HAP-1 (cell line): Measurements from ENCODE around the gene CEP164.

Experiments
- DNase-seq, 2 experiments: peaks; one replicate each; pipeline ENCODE4 v3.0.0-alpha.2; 2016 to 2020; ENCODE audit warnings: low spot score in 2 of 2
- H3K27me3 ChIP-seq: fragments of 250-450 bp; sonication (Bioruptor Pico); 2 replicates; pipeline ENCODE4 v1.5.1; 2020; ENCODE audit warnings: low read depth, mild to moderate bottlenecking, moderate library complexity
- H3K36me3 ChIP-seq: fragments of 250-450 bp; sonication (Bioruptor Pico); replicated peaks from 2 replicates; pipeline ENCODE4 v1.5.1; 2020; ENCODE audit warnings: mild to moderate bottlenecking
- H3K4me1 ChIP-seq: fragments of 250-450 bp; sonication (Bioruptor Pico); 2 replicates; pipeline ENCODE4 v1.5.1; 2020; ENCODE audit warnings: mild to moderate bottlenecking
- H3K4me3 ChIP-seq: fragments of 250-450 bp; sonication (Bioruptor Pico); 2 replicates; pipeline ENCODE4 v1.5.1; 2020; ENCODE audit warnings: mild to moderate bottlenecking, moderate library complexity
- H3K9me3 ChIP-seq: fragments of 250-450 bp; sonication (Bioruptor Pico); 2 replicates; pipeline ENCODE4 v1.5.1; 2020; ENCODE audit warnings: mild to moderate bottlenecking, moderate library complexity
- in situ Hi-C: fragments of 300-500 bp; cut with MboI; formaldehyde crosslinking; loops from 3 replicates; pipeline ENCODE4 v1.14.3; 2020; ENCODE audit warnings: low sequenced_read_pairs, inconsistent platforms, mixed read lengths

CEP164 gene

GRCh38 chr11:117296881-117297280, 30.8 kb upstream of the CEP164 start:
- Histone ChIP-seq H3K4me3 (no peak overlapping the region), H3K4me1 (peaks cover 11% of the 10 kb centered on the region), H3K36me3 (peaks cover 5% of the 10 kb centered on the region; the same call in 1 of the 2 replicates), H3K27me3 (no peaks in the 10 kb centered on the region), H3K9me3 (no peaks in the 10 kb centered on the region)
- in situ Hi-C loops, result no loop called here
- no peak for DNase-seq

- peaks cover 8% of the 10 kb centered on the region for H3K4me1 ChIP-seq
- no peaks in the 10 kb centered on the region for H3K36me3 ChIP-seq
- in situ Hi-C loops, result no loop called here
These were observed 29.5 kb upstream of the CEP164 start for GRCh38 chr11:117298195-117298594.

GRCh38 chr11:117299351-117300282, 28.0 kb upstream of the CEP164 start:
- in situ Hi-C loops, result no loop called here

More at GRCh38 chr11:117298195-117298594, 29.5 kb upstream of the CEP164 start:
- Histone ChIP-seq H3K27me3 (no peaks in the 10 kb centered on the region), H3K9me3 (no peaks in the 10 kb centered on the region), H3K4me3 (no peak overlapping the region)
- no peak for DNase-seq

GRCh38 chr11:117300283-117300663, 27.4 kb upstream of the CEP164 start:
- Histone ChIP-seq H3K36me3 (no peaks in the 10 kb centered on the region), H3K4me1 (peaks cover 11% of the 10 kb centered on the region), H3K27me3 (no peaks in the 10 kb centered on the region), H3K4me3 (no peak overlapping the region), H3K9me3 (no peaks in the 10 kb centered on the region)
- no peak for DNase-seq
- in situ Hi-C loops, result no loop called here

More at GRCh38 chr11:117299351-117300282, 28.0 kb upstream of the CEP164 start:
- DNase-seq, result no peak
- H3K27me3 ChIP-seq, result no peaks in the 10 kb centered on the region
- H3K36me3 ChIP-seq, result no peaks in the 10 kb centered on the region
- no peak overlapping the region for H3K4me3 ChIP-seq
- no peaks in the 10 kb centered on the region for H3K9me3 ChIP-seq
- peaks cover 11% of the 10 kb centered on the region for H3K4me1 ChIP-seq

GRCh38 chr11:117300773-117301172, 26.9 kb upstream of the CEP164 start:
- peak in 1 of 2 experiments; percentile 19 for DNase-seq
- H3K27me3 ChIP-seq, result no peaks in the 10 kb centered on the region
- no peaks in the 10 kb centered on the region for H3K36me3 ChIP-seq
- no peak overlapping the region for H3K4me3 ChIP-seq
- in situ Hi-C loops, result no loop called here
- H3K9me3 ChIP-seq, result no peaks in the 10 kb centered on the region
- peaks cover 11% of the 10 kb centered on the region for H3K4me1 ChIP-seq

- H3K36me3 ChIP-seq, result no peaks in the 10 kb centered on the region
- in situ Hi-C loops, result no loop called here
- H3K4me1 ChIP-seq, result peaks cover 11% of the 10 kb centered on the region
These were observed 25.4 kb upstream of the CEP164 start for GRCh38 chr11:117302228-117302627.

GRCh38 chr11:117303101-117303500, 24.6 kb upstream of the CEP164 start:
- no peak for DNase-seq
- in situ Hi-C loops, result no loop called here
- H3K36me3 ChIP-seq, result no peaks in the 10 kb centered on the region
- H3K4me3 ChIP-seq, result no peak overlapping the region
- no peaks in the 10 kb centered on the region for H3K27me3 ChIP-seq
- no peaks in the 10 kb centered on the region for H3K9me3 ChIP-seq
- peaks cover 11% of the 10 kb centered on the region for H3K4me1 ChIP-seq

More at GRCh38 chr11:117302228-117302627, 25.4 kb upstream of the CEP164 start:
- Histone ChIP-seq H3K27me3 (no peaks in the 10 kb centered on the region), H3K4me3 (no peak overlapping the region), H3K9me3 (no peaks in the 10 kb centered on the region)
- DNase-seq, result no peak

- DNase-seq, result no peak
- H3K4me1 ChIP-seq, result peaks cover 11% of the 10 kb centered on the region
These were observed 23.9 kb upstream of the CEP164 start for GRCh38 chr11:117303646-117304315.

GRCh38 chr11:117305145-117305544, 22.5 kb upstream of the CEP164 start:
- in situ Hi-C loops, result no loop called here
- Histone ChIP-seq H3K4me3 (no peak overlapping the region), H3K36me3 (no peaks in the 10 kb centered on the region), H3K4me1 (peaks cover 11% of the 10 kb centered on the region), H3K9me3 (no peaks in the 10 kb centered on the region), H3K27me3 (no peaks in the 10 kb centered on the region)
- DNase-seq, result no peak

More at GRCh38 chr11:117303646-117304315, 23.9 kb upstream of the CEP164 start:
- in situ Hi-C loops, result no loop called here
- no peaks in the 10 kb centered on the region for H3K27me3 ChIP-seq
- H3K9me3 ChIP-seq, result no peaks in the 10 kb centered on the region
- H3K4me3 ChIP-seq, result no peak overlapping the region
- no peaks in the 10 kb centered on the region for H3K36me3 ChIP-seq

- in situ Hi-C loops, result no loop called here
- no peak for DNase-seq
- no peaks in the 10 kb centered on the region for H3K9me3 ChIP-seq
These were observed 18.3 kb upstream of the CEP164 start for GRCh38 chr11:117309310-117309709.

GRCh38 chr11:117313091-117313490, 14.6 kb upstream of the CEP164 start:
- peaks cover 19% of the 10 kb centered on the region for H3K4me1 ChIP-seq
- no peaks in the 10 kb centered on the region for H3K36me3 ChIP-seq
- no peak overlapping the region for H3K4me3 ChIP-seq
- no peaks in the 10 kb centered on the region for H3K9me3 ChIP-seq
- no peaks in the 10 kb centered on the region for H3K27me3 ChIP-seq
- DNase-seq, result no peak
- in situ Hi-C loops, result no loop called here

More at GRCh38 chr11:117309310-117309709, 18.3 kb upstream of the CEP164 start:
- H3K4me3 ChIP-seq, result no peak overlapping the region
- H3K4me1 ChIP-seq, result no peaks in the 10 kb centered on the region; the same call in 1 of the 2 replicates
- no peaks in the 10 kb centered on the region for H3K36me3 ChIP-seq
- no peaks in the 10 kb centered on the region for H3K27me3 ChIP-seq

GRCh38 chr11:117313828-117314768, 13.6 kb upstream of the CEP164 start:
- H3K4me3 ChIP-seq, result peak overlapping the region; percentile 67
- DNase-seq, result peak in 1 of 2 experiments; percentile 34
- H3K4me1 ChIP-seq, result peaks cover 27% of the 10 kb centered on the region
- no peaks in the 10 kb centered on the region for H3K9me3 ChIP-seq
- no peaks in the 10 kb centered on the region for H3K36me3 ChIP-seq
- no peaks in the 10 kb centered on the region for H3K27me3 ChIP-seq
- in situ Hi-C loops, result no loop called here

GRCh38 chr11:117314840-117315239, 12.8 kb upstream of the CEP164 start:
- H3K36me3 ChIP-seq, result no peaks in the 10 kb centered on the region
- in situ Hi-C loops, result no loop called here
- no peaks in the 10 kb centered on the region for H3K27me3 ChIP-seq
- peak; percentile 20 to 58 for DNase-seq
- H3K4me1 ChIP-seq, result peaks cover 28% of the 10 kb centered on the region
- no peaks in the 10 kb centered on the region for H3K9me3 ChIP-seq
- peak overlapping the region; percentile 67 for H3K4me3 ChIP-seq
